Adipocyte (in vitro differentiated cells): ENCODE results near the gene SUSD6.

ENCODE experiments used
- DNase-seq: peaks from one replicate; pipeline ENCODE4 v3.0.0-alpha.2; 2015; ENCODE audit warnings: low read depth
- H3K27me3 ChIP-seq: replicated peaks from 2 replicates; pipeline ENCODE4 v1.7.0; 2013; ENCODE audit warnings: mild to moderate bottlenecking, low read length, moderate library complexity; ENCODE audit not compliant: control insufficient read depth, insufficient read depth
- H3K36me3 ChIP-seq: 2 replicates; pipeline ENCODE4 v1.7.0; 2013; ENCODE audit warnings: low read length, mild to moderate bottlenecking, moderate library complexity; ENCODE audit not compliant: control insufficient read depth, insufficient read depth, severe bottlenecking
- H3K4me1 ChIP-seq: 2 replicates; pipeline ENCODE4 v1.7.0; 2013; ENCODE audit warnings: mild to moderate bottlenecking, low read length, moderate library complexity; ENCODE audit not compliant: control insufficient read depth, insufficient read depth
- H3K4me3 ChIP-seq: 2 replicates; pipeline ENCODE4 v1.7.0; 2013; ENCODE audit warnings: mild to moderate bottlenecking, low read length, moderate library complexity
- H3K9ac ChIP-seq: 2 replicates; pipeline ENCODE4 v1.7.0; 2013; ENCODE audit warnings: mild to moderate bottlenecking, low read length, moderate library complexity
- H3K9me3 ChIP-seq: 2 replicates; pipeline ENCODE4 v1.7.0; 2013; ENCODE audit warnings: mild to moderate bottlenecking, low read length, moderate library complexity; ENCODE audit not compliant: control insufficient read depth

Gene SUSD6

GRCh38 chr14:69665631-69666030, 54.2 kb downstream of the SUSD6 start:
- Histone ChIP-seq H3K4me3 (peak overlapping the region; percentile 36), H3K36me3 (peaks cover 2% of the 10 kb centered on the region), H3K9me3 (no peaks in the 10 kb centered on the region), H3K27me3 (no peaks in the 10 kb centered on the region), H3K4me1 (peaks cover 49% of the 10 kb centered on the region), H3K9ac (peak overlapping the region; percentile 63)
- peak; percentile 54 for DNase-seq

GRCh38 chr14:69666112-69666511, 54.7 kb downstream of the SUSD6 start:
- H3K36me3 ChIP-seq: no peaks in the 10 kb centered on the region
- DNase-seq: peak; percentile 51
- no peaks in the 10 kb centered on the region for H3K9me3 ChIP-seq
- H3K4me3 ChIP-seq: peak overlapping the region; percentile 36
- no peaks in the 10 kb centered on the region for H3K27me3 ChIP-seq
- H3K9ac ChIP-seq: peak overlapping the region; percentile 63
- H3K4me1 ChIP-seq: peaks cover 49% of the 10 kb centered on the region

DNA sequence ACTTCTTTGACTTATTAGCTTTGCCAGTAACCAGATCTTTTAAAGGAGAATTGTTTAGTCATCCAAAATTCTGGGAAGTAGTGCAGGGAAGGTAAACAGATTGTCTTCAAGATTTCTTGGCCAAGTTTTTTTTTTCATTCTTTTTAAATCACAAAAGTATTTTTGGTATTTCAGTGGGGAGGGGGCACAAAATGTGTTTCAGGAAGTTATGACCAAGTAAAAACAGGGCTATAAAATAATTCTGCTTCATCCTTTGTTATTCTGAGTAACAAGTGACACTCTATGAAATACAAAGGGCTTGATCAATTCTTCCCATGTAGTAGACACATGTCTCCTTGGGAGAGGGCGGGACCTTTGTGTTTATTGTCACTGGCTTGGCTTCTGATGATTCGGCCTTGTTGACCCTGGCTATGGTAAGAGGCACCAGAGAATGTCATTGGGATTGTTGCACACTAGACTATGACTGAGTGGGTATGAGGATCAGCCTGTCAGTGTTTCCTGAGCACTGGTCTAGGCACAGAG, 55.4 kb downstream of the SUSD6 start:
- Histone ChIP-seq H3K36me3 (no peaks in the 10 kb centered on the region), H3K9ac (peak overlapping the region; percentile 63), H3K27me3 (no peaks in the 10 kb centered on the region), H3K4me3 (peak overlapping the region; percentile 43), H3K4me1 (peaks cover 49% of the 10 kb centered on the region), H3K9me3 (no peaks in the 10 kb centered on the region)
- DNase-seq: peak; percentile 47

DNA sequence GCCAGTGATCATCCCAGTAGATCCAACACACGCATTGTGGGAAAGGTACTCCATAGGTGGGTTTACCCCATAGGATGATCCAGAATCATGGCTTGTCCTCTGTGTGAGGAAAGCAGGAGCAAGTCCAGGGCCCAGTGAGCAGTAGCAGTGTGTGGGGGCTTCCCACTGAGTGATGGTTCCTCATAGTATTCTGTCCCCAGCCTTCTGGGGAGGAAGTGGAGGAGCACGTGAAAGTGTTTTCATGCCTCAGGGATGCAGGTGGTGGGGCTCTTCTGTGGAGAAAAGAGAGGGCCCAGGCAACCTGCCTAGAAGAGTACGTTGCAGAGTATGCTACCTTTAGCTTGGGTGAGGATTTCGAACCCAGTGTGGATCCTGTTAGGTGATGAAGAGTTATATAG, 56.5 kb downstream of the SUSD6 start:
- no peak for DNase-seq
- H3K9me3 ChIP-seq: no peaks in the 10 kb centered on the region
- H3K27me3 ChIP-seq: no peaks in the 10 kb centered on the region
- H3K9ac ChIP-seq: no peak overlapping the region
- no peak overlapping the region for H3K4me3 ChIP-seq
- H3K4me1 ChIP-seq: peaks cover 44% of the 10 kb centered on the region
- no peaks in the 10 kb centered on the region for H3K36me3 ChIP-seq

DNA sequence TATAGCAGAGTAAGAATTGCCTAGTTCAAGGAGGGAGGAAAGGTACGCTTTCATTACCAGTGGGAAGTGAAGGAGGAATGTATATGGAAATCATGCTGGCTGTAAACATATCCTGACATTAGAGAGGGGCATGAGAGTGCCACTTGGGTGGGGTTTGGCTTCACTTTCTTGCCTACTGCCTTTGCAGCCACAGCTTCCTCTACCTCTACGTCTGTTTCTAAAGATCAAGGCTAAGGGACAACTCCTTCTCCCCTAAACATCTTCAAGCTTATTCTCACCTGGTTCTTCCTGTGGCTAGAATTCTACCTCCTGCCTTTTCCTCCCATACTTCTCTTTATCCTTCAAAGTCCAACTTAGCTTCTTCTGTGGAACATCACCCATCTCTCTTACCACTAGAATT, 58.0 kb downstream of the SUSD6 start:
- Histone ChIP-seq H3K4me1 (peaks cover 40% of the 10 kb centered on the region), H3K9me3 (no peaks in the 10 kb centered on the region), H3K4me3 (no peak overlapping the region), H3K36me3 (no peaks in the 10 kb centered on the region), H3K27me3 (no peaks in the 10 kb centered on the region), H3K9ac (no peak overlapping the region)
- DNase-seq: no peak

DNA sequence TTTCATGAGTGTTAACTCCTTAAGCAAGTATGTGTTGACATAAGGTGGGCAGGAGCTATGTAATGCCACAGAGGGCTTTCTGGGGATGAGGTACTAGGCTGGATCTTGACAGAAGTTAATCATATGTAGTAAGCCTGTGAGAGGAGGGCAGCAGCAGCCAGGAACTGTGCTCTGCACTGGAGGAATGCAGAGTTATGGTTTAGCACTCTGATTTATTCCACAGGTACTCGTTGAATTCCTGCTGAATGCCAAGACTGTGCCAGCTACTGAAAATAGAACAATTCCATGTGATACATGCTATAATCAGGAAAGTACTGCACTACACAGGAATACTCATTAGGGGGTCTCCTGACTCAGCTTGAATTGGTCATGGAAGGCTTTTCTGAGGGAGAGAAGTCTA, 58.7 kb downstream of the SUSD6 start:
- Histone ChIP-seq H3K4me1 (peaks cover 40% of the 10 kb centered on the region), H3K9ac (no peak overlapping the region), H3K4me3 (no peak overlapping the region), H3K9me3 (no peaks in the 10 kb centered on the region), H3K36me3 (no peaks in the 10 kb centered on the region), H3K27me3 (no peaks in the 10 kb centered on the region)
- no peak for DNase-seq

DNA sequence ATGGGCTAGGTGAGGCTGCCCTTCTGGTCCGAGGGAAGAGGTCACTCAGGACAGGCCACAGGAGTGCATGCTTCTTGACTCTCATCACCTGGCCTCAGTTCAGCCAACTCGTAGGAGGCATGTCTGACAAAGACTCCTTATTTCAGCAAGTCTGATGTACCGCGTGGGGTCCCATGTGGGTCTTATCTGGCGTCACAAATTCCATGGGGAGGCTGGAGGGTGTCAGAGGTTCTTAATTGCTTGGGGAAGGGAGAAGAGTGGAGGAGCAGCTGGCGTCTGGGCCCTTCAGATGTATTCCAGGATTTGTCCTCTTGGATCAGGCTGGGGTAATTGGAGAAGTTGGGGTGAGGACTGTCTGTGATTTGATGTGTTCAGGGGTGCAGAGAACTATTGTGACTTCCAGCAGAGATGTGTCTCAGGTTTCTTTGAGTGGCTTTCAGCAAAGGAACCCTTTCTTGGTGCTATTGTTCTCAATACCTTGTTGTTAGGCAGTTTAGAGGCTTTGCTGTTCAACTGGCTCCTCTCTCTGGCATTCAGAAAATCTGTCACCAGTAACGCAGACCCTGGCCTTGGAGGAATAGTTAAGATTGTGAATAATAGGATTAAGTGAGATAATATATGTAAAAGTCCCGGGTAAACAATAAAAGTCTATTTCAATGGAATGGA, 60.1 kb downstream of the SUSD6 start:
- H3K36me3 ChIP-seq: no peaks in the 10 kb centered on the region
- no peaks in the 10 kb centered on the region for H3K27me3 ChIP-seq
- peaks cover 30% of the 10 kb centered on the region for H3K4me1 ChIP-seq
- no peak overlapping the region for H3K4me3 ChIP-seq
- H3K9ac ChIP-seq: no peak overlapping the region
- no peak for DNase-seq
- no peaks in the 10 kb centered on the region for H3K9me3 ChIP-seq

GRCh38 chr14:69672356-69672755, 61.0 kb downstream of the SUSD6 start:
- Histone ChIP-seq H3K36me3 (no peaks in the 10 kb centered on the region), H3K9me3 (no peaks in the 10 kb centered on the region), H3K4me3 (no peak overlapping the region), H3K27me3 (no peaks in the 10 kb centered on the region), H3K4me1 (peaks cover 24% of the 10 kb centered on the region), H3K9ac (no peak overlapping the region)
- no peak for DNase-seq

DNA sequence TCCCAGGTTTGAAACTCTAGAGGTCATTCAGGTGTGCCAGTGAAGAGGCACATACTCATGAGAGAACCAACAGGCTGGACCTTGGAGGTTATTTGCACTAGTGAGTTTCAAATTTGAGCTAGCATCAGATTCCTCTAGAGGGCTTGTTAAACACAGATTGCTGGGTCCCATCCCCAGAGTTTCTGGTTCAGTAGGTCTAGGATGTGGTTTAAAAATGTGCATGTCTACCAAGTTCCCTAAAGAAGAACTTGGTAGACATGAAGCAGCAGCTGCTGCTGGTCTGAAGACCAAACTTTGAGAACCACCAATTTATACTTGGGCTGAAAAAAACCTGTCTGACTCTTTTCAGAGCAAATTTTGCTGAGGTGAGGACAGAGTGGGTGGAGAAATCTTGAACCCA, 61.7 kb downstream of the SUSD6 start:
- Histone ChIP-seq H3K9me3 (no peaks in the 10 kb centered on the region), H3K36me3 (no peaks in the 10 kb centered on the region), H3K4me1 (peaks cover 24% of the 10 kb centered on the region), H3K4me3 (no peak overlapping the region), H3K27me3 (no peaks in the 10 kb centered on the region), H3K9ac (no peak overlapping the region)
- DNase-seq: no peak

DNA sequence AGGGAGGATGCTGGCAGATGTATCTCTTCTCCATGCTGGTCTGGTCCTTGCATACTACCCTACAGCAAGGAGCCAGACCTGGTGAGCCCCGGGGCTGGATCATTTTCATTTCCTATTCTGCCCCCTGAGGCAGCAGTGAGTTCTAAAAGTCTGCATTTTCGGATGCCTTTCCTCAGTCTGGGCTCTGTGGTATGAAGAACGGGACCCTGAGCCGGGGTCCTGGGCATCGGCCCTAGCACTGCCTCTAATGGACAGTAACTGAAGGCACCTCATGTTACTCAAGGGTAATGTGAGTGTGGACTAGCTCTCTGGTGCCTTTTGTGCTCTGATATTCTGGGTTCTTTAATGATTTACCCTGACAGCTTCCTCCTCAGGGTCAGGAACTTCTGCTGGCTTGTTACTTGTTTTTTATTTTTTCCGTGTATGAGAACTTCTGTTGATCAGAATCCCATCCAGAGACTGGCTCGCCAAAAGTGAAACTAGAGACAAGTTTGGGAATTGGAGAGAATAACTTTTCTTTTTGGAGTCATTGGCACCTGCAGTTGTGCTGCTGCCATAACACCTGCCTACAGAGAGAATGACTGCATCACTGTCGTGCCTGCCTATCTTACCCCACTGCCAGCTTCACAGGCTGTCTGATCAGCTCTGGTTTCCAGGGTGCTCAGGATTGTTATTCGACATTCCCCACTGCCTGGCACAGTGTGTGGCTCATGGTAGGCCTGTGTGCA, 62.3 kb downstream of the SUSD6 start:
- Histone ChIP-seq H3K27me3 (no peaks in the 10 kb centered on the region), H3K9ac (peak overlapping the region; percentile 10), H3K9me3 (no peaks in the 10 kb centered on the region), H3K36me3 (no peaks in the 10 kb centered on the region), H3K4me1 (peaks cover 24% of the 10 kb centered on the region), H3K4me3 (peak overlapping the region; percentile 3)
- no peak for DNase-seq

DNA sequence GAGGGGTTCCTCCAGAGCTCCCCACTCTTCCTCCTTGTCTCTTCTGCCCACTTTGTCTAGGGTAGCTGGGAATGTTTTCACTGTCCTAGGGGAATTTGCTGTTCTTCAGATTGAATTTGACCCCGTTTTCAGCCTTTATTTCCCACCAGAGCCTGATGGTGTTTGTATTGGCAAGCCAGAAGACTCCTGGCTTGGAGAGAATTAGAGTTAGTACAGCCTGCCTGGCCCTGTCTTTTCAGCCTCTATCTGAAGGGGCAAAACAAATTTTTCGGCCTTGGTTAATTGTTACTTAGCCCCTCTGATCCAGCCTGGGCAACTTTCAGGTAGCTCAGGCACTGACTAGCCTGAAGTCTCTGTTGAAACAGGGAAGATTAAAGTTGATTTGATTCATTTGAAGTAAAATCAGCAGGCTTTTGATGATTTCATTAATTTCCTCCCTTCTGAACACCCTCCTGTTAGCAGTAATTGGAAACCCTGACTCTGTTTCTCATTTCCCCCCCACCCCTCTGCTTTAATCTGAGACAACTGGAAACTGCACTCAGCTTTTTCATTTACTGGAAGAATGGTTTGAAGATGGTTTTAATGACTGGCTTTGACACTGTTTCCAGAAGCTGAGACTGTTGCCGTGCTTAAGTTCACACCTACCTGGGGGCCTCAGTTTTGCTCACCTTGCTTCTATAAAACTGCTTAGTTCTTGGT, 63.3 kb downstream of the SUSD6 start:
- peaks cover 24% of the 10 kb centered on the region for H3K4me1 ChIP-seq
- no peak for DNase-seq

More for the DNA sequence above, 63.3 kb downstream of the SUSD6 start:
- Histone ChIP-seq H3K9me3 (no peaks in the 10 kb centered on the region), H3K27me3 (no peaks in the 10 kb centered on the region), H3K9ac (peak overlapping the region; percentile 13), H3K4me3 (peak overlapping the region; percentile 3), H3K36me3 (no peaks in the 10 kb centered on the region)
